Measurements from ENCODE around the gene CDC23. TPM values are rescaled to one million over a fixed set of nuclear protein-coding genes. Genes with fewer than 3 reads are reported as not detected.

The CDC23 gene
- total RNA-seq, 2 donors from 2014 or later: 40.9 to 45.7 TPM

- no peaks in the 10 kb centered on the region for H3K9me3 Mint-ChIP-seq
Measured at GRCh38 chr5:138246334-138246733, 33.2 kb upstream of the CDC23 start.

GRCh38 chr5:138245717-138246116, 32.6 kb upstream of the CDC23 start:
- Histone ChIP-seq H3K9ac (ENCODE audit: extremely low read depth, low read length, poor library complexity, severe bottlenecking) (no peak overlapping the region), H3K4me3 (ENCODE audit: low read length) (no peak overlapping the region), H3K4me1 (ENCODE audit: control insufficient read depth, insufficient read depth, low read length) (no peaks in the 10 kb centered on the region), H3K9me3 (ENCODE audit: control insufficient read depth, low read length) (peaks cover 8% of the 10 kb centered on the region), H3K27ac (ENCODE audit: low read depth, low read length) (peak overlapping the region; percentile 49), H3K27me3 (ENCODE audit: control insufficient read depth, insufficient read depth, low read length, poor library complexity, severe bottlenecking) (peaks cover 68% of the 10 kb centered on the region), H3K36me3 (ENCODE audit: control insufficient read depth, insufficient read depth, low read length) (no peaks in the 10 kb centered on the region)
- Mint-ChIP-seq H3K9me3 (no peaks in the 10 kb centered on the region), H3K4me3 (no peak overlapping the region), H3K4me1 (peaks cover 20% of the 10 kb centered on the region), H3K27ac (no peak overlapping the region), H3K36me3 (ENCODE audit: low read depth) (no peaks in the 10 kb centered on the region), H3K27me3 (ENCODE audit: insufficient read depth) (peaks cover 66% of the 10 kb centered on the region)
- peak; percentile 78 for DNase-seq
- no peak for TF ChIP-seq CTCF (conservative IDR thresholded peaks at IDR 0.05)
- 33 to 57% methylated on average over 1 of the region's 1 CpG for WGBS, 2 experiments (ENCODE audit: insufficient coverage in 1 of 2, insufficient read length in 1 of 2)

More at GRCh38 chr5:138246334-138246733, 33.2 kb upstream of the CDC23 start:
- Histone ChIP-seq H3K4me3 (ENCODE audit: low read length) (no peak overlapping the region), H3K4me1 (ENCODE audit: control insufficient read depth, insufficient read depth, low read length) (no peaks in the 10 kb centered on the region), H3K36me3 (ENCODE audit: control insufficient read depth, insufficient read depth, low read length) (no peaks in the 10 kb centered on the region), H3K27me3 (ENCODE audit: control insufficient read depth, insufficient read depth, low read length, poor library complexity, severe bottlenecking) (peaks cover 68% of the 10 kb centered on the region), H3K9ac (ENCODE audit: extremely low read depth, low read length, poor library complexity, severe bottlenecking) (no peak overlapping the region), H3K9me3 (ENCODE audit: control insufficient read depth, low read length) (peaks cover 8% of the 10 kb centered on the region), H3K27ac (ENCODE audit: low read depth, low read length) (no peak overlapping the region)
- H3K36me3 Mint-ChIP-seq (ENCODE audit: low read depth): no peaks in the 10 kb centered on the region
- 77 to 89% methylated on average over 4 of the region's 4 CpGs for WGBS, 2 experiments (ENCODE audit: insufficient coverage in 1 of 2, insufficient read length in 1 of 2)
- no peak for DNase-seq
- H3K4me3 Mint-ChIP-seq: no peak overlapping the region
- H3K27me3 Mint-ChIP-seq (ENCODE audit: insufficient read depth): peaks cover 60% of the 10 kb centered on the region
- no peak overlapping the region for H3K27ac Mint-ChIP-seq
- peaks cover 17% of the 10 kb centered on the region for H3K4me1 Mint-ChIP-seq
- TF ChIP-seq CTCF (conservative IDR thresholded peaks at IDR 0.05): no peak

- WGBS, 2 experiments (ENCODE audit: insufficient coverage in 1 of 2, insufficient read length in 1 of 2): 65 to 68% methylated on average over 2 of the region's 2 CpGs
- Histone ChIP-seq H3K9me3 (ENCODE audit: control insufficient read depth, low read length) (peaks cover 16% of the 10 kb centered on the region), H3K27ac (ENCODE audit: low read depth, low read length) (no peak overlapping the region), H3K4me3 (ENCODE audit: low read length) (no peak overlapping the region), H3K36me3 (ENCODE audit: control insufficient read depth, insufficient read depth, low read length) (no peaks in the 10 kb centered on the region), H3K27me3 (ENCODE audit: control insufficient read depth, insufficient read depth, low read length, poor library complexity, severe bottlenecking) (peaks cover 72% of the 10 kb centered on the region), H3K9ac (ENCODE audit: extremely low read depth, low read length, poor library complexity, severe bottlenecking) (no peak overlapping the region), H3K4me1 (ENCODE audit: control insufficient read depth, insufficient read depth, low read length) (no peaks in the 10 kb centered on the region)
- Mint-ChIP-seq H3K9me3 (peaks cover 7% of the 10 kb centered on the region), H3K4me1 (peaks cover 20% of the 10 kb centered on the region), H3K4me3 (no peak overlapping the region), H3K36me3 (ENCODE audit: low read depth) (no peaks in the 10 kb centered on the region), H3K27ac (no peak overlapping the region), H3K27me3 (ENCODE audit: insufficient read depth) (peaks cover 70% of the 10 kb centered on the region)
- no peak for TF ChIP-seq CTCF (conservative IDR thresholded peaks at IDR 0.05)
- DNase-seq: no peak
Measured at GRCh38 chr5:138243794-138244193, 30.7 kb upstream of the CDC23 start.
